Calu3 (cell line): ENCODE data around the gene ZFP92. TPM values are rescaled to one million over a fixed set of nuclear protein-coding genes. Genes with fewer than 3 reads are reported as not detected.

Experiments used
- BruUV-seq: library from RNA; stranded (reverse); fragments of 400-500 nt; replicated peaks from 2 replicates; lab custom pipeline; 2021; lab: Mats Ljungman, UMichigan
- CTCF ChIA-PET: fragments of 300-600 bp; sonication (Branson Sonifier 250); formaldehyde crosslinking; loops from one replicate; lab custom pipeline; 2022; ENCODE audit warnings: antibody characterized with exemption; lab: Charles Lee
- DNase-seq: peaks from one replicate; pipeline ENCODE4 v3.0.0; 2022
- H3K27ac Mint-ChIP-seq: one replicate; pipeline ENCODE4 v1.8.0; 2022; ENCODE audit warnings: mixed read lengths; ENCODE audit not compliant: unreplicated experiment
- H3K27me3 Mint-ChIP-seq: one replicate; pipeline ENCODE4 v1.8.0; 2022; ENCODE audit warnings: mixed read lengths; ENCODE audit not compliant: unreplicated experiment
- H3K36me3 Mint-ChIP-seq: one replicate; pipeline ENCODE4 v1.8.0; 2022; ENCODE audit warnings: mild to moderate bottlenecking, moderate library complexity, mixed read lengths; ENCODE audit not compliant: insufficient read depth, unreplicated experiment
- H3K4me1 Mint-ChIP-seq: one replicate; pipeline ENCODE4 v1.8.0; 2022; ENCODE audit warnings: mild to moderate bottlenecking, low read depth, mixed read lengths; ENCODE audit not compliant: unreplicated experiment
- H3K4me3 Mint-ChIP-seq: one replicate; pipeline ENCODE4 v1.8.0; 2022; ENCODE audit warnings: mild to moderate bottlenecking, low read depth, moderate library complexity, mixed read lengths; ENCODE audit not compliant: unreplicated experiment
- H3K9me3 Mint-ChIP-seq: one replicate; pipeline ENCODE4 v1.8.0; 2022; ENCODE audit warnings: low read depth, mixed read lengths; ENCODE audit not compliant: unreplicated experiment
- CTCF ChIP-seq: fragments of 200-600 bp; IDR thresholded peaks from one replicate; pipeline ENCODE4 v1.8.0; 2022; ENCODE audit warnings: antibody characterized with exemption; ENCODE audit not compliant: unreplicated experiment
- intact Hi-C: fragments of 100-400 bp; cut with micrococcal nuclease; formaldehyde crosslinking; loops from one replicate; pipeline ENCODE4 v1.10.0; 2022; ENCODE audit not compliant: unreplicated experiment
- total RNA-seq: library from RNA; stranded (reverse); gene quantifications from 2 replicates; pipeline ENCODE4 v1.2.3, GENCODE V29; 2022

ZFP92 gene
- total RNA-seq, 1 experiment from 2014 or later, result 0.19 TPM

- intact Hi-C loops, result no loop called here
- CTCF ChIA-PET, result no interaction called here
- no peak for TF ChIP-seq CTCF
- H3K4me3 Mint-ChIP-seq, result no peak overlapping the region
- no peak for DNase-seq
- no peaks in the 10 kb centered on the region for H3K4me1 Mint-ChIP-seq
- no TSS peak for BruUV-seq
- H3K27ac Mint-ChIP-seq, result no peak overlapping the region
- no peaks in the 10 kb centered on the region for H3K9me3 Mint-ChIP-seq
- no peaks in the 10 kb centered on the region for H3K36me3 Mint-ChIP-seq
- H3K27me3 Mint-ChIP-seq, result peaks cover 74% of the 10 kb centered on the region
These were observed 44.3 kb upstream of the ZFP92 start for GRCh38 chrX:153366878-153367538.

DNA sequence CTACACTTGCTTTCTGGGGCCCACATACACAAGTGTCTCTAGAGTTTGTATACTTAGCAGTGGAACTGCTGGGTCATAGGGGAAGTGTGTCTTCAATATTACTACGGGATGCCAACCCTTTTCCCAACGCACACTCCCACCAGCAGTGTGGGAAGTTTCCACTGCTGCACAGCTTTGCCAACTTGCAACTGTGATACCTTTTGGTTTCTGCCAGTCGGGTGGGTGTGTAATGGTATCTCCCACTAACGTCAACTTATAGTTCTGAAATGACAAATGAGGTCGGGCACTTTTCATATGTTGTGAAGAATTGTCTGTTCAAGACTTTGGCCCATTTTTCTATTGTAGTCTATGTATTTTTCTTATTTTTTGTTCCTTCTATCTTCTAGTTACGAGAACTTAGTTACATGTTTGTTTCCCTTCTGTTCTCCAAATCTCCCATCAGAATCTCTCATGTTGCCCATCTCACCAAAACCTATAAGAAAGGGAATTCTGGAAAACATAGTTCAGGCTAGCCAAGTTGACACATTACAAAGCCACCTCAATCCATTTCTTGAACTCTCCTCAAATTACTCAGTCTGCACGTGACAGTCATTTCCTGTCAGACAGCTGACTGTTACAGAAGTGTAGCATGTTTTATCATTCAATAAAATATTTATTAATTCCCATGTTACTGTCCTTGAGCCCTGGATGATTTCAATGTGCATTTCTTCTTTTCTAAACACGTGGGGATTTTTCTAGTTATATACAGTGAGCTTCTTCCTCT is 40.8 kb upstream of the ZFP92 start:
- Mint-ChIP-seq H3K36me3 (no peaks in the 10 kb centered on the region), H3K4me1 (no peaks in the 10 kb centered on the region)

GRCh38 chrX:153371256-153371655 is 40.0 kb upstream of the ZFP92 start:
- no peaks in the 10 kb centered on the region for H3K4me1 Mint-ChIP-seq
- intact Hi-C loops, result no loop called here
- no peak overlapping the region for H3K4me3 Mint-ChIP-seq
- TF ChIP-seq CTCF, result no peak
- no peaks in the 10 kb centered on the region for H3K36me3 Mint-ChIP-seq
- H3K27ac Mint-ChIP-seq, result no peak overlapping the region
- DNase-seq, result no peak
- H3K27me3 Mint-ChIP-seq, result peaks cover 85% of the 10 kb centered on the region
- CTCF ChIA-PET, result no interaction called here
- no peaks in the 10 kb centered on the region for H3K9me3 Mint-ChIP-seq
- no TSS peak for BruUV-seq

More for the DNA sequence above, 40.8 kb upstream of the ZFP92 start:
- no peak for TF ChIP-seq CTCF
- intact Hi-C loops, result no loop called here
- Mint-ChIP-seq H3K27ac (no peak overlapping the region), H3K27me3 (peaks cover 85% of the 10 kb centered on the region), H3K4me3 (no peak overlapping the region), H3K9me3 (no peaks in the 10 kb centered on the region)
- CTCF ChIA-PET, result no interaction called here
- DNase-seq, result no peak
- BruUV-seq, result no TSS peak

GRCh38 chrX:153372949-153373348 is 38.3 kb upstream of the ZFP92 start:
- H3K9me3 Mint-ChIP-seq, result no peaks in the 10 kb centered on the region
- DNase-seq, result no peak
- H3K36me3 Mint-ChIP-seq, result no peaks in the 10 kb centered on the region
- no peak overlapping the region for H3K4me3 Mint-ChIP-seq
- TF ChIP-seq CTCF, result no peak
- intact Hi-C loops, result no loop called here
- H3K27ac Mint-ChIP-seq, result no peak overlapping the region
- peaks cover 90% of the 10 kb centered on the region for H3K27me3 Mint-ChIP-seq
- H3K4me1 Mint-ChIP-seq, result no peaks in the 10 kb centered on the region
- BruUV-seq, result no TSS peak
- CTCF ChIA-PET, result no interaction called here
